RKO (cell line): Measurements from ENCODE around the gene OTOP1.
"Not testable (repeated sequence)": the region's sequence is repeated elsewhere in the genome, so short reads cannot be mapped to it uniquely, and the experiment has no call there.

Source experiments
- DNase-seq: peaks from one replicate; pipeline ENCODE4 v3.0.0-alpha.2; 2016; ENCODE audit warnings: low spot score

Gene OTOP1

GRCh38 chr4:4233610-4234009 is 6.9 kb upstream of the OTOP1 start:
- DNase-seq: no peak

GRCh38 chr4:4228356-4228668 is 1.6 kb upstream of the OTOP1 start:
- DNase-seq: no peak

GRCh38 chr4:4227510-4228355 is 1.0 kb upstream of the OTOP1 start:
- DNase-seq: no peak

GRCh38 chr4:4225915-4226605 is 669 bp downstream of the OTOP1 start:
- no peak for DNase-seq

- no peak for DNase-seq
Measured at GRCh38 chr4:4217113-4217512, 9.6 kb downstream of the OTOP1 start.

- DNase-seq: peak; percentile 34
Measured at GRCh38 chr4:4216648-4217047, 10.1 kb downstream of the OTOP1 start.

- not testable (repeated sequence) for DNase-seq
Measured at GRCh38 chr4:4213674-4214073, 13.1 kb downstream of the OTOP1 start.

- no peak for DNase-seq
Measured at GRCh38 chr4:4206204-4206603, 20.5 kb downstream of the OTOP1 start.

- DNase-seq: no peak
Measured at GRCh38 chr4:4204401-4204745, 22.4 kb downstream of the OTOP1 start.

- DNase-seq: no peak
Measured at GRCh38 chr4:4203688-4204400, 22.9 kb downstream of the OTOP1 start.

- DNase-seq: no peak
Measured at GRCh38 chr4:4202510-4202909, 24.2 kb downstream of the OTOP1 start.

- no peak for DNase-seq
Measured at GRCh38 chr4:4200624-4201023, 26.1 kb downstream of the OTOP1 start.

- DNase-seq: no peak
Measured at GRCh38 chr4:4195354-4195753, 31.4 kb downstream of the OTOP1 start.

- DNase-seq: not testable (repeated sequence)
Measured at GRCh38 chr4:4188557-4188956, 38.2 kb downstream of the OTOP1 start.

- no peak for DNase-seq
Measured at GRCh38 chr4:4185528-4185927, 41.2 kb downstream of the OTOP1 start.

GRCh38 chr4:4182835-4183568 is 43.7 kb downstream of the OTOP1 start:
- DNase-seq: no peak

GRCh38 chr4:4170596-4171150 is 56.1 kb downstream of the OTOP1 start:
- DNase-seq: no peak

GRCh38 chr4:4167981-4168780 is 58.5 kb downstream of the OTOP1 start:
- not testable (repeated sequence) for DNase-seq

- not testable (repeated sequence) for DNase-seq
Measured at GRCh38 chr4:4166986-4167385, 59.7 kb downstream of the OTOP1 start.

GRCh38 chr4:4165701-4166392 is 60.9 kb downstream of the OTOP1 start:
- DNase-seq: peak; percentile 66
